Gastrocnemius medialis (tissue), 4 donors: ENCODE measurements around the gene MS4A4A. TPM values are rescaled to one million over a fixed set of nuclear protein-coding genes. Genes with fewer than 3 reads are reported as not detected.
A peak's percentile ranks its signal among the peaks of the same experiment; 100 is the strongest.

Experiments used
- ATAC-seq, 2 donors: fragments of 150-250 bp; one replicate each; pipeline ENCODE4 v1.9.1; 2016
- DNase-seq, 2 donors: peaks; one replicate each; pipeline ENCODE4 v3.0.0-alpha.2; 2019
- H3K27ac ChIP-seq, 4 donors: fragments of 200-600 bp; sonication (generic); 1 replicate in 1 of 4; 2 replicates in 3 of 4; pipeline ENCODE4 v1.5.1; 2016 to 2018; ENCODE audit warnings: mild to moderate bottlenecking in 2 of 4, moderate library complexity in 1 of 4
- H3K27me3 ChIP-seq, 3 donors: fragments of 200-600 bp; sonication (generic) in 2 of 3; 1 replicate in 1 of 3; 2 replicates in 2 of 3; pipeline versions ENCODE4 v1.5.1 to v1.6.0; 2016 to 2019; ENCODE audit warnings: mild to moderate bottlenecking in 1 of 3, moderate library complexity in 1 of 3
- H3K36me3 ChIP-seq, 2 donors: fragments of 200-600 bp; sonication (generic) in 1 of 2; one replicate each; pipeline ENCODE4 v1.5.1; 2017 to 2018
- H3K4me1 ChIP-seq, 2 donors: fragments of 200-600 bp; sonication (generic) in 1 of 2; one replicate each; pipeline ENCODE4 v1.5.1; 2016 to 2017; ENCODE audit warnings: mild to moderate bottlenecking in 2 of 2
- H3K4me3 ChIP-seq, 4 donors: fragments of 200-600 bp; sonication (generic) in 3 of 4; 1 replicate in 1 of 4; 2 replicates in 3 of 4; pipeline ENCODE4 v1.5.1; 2016 to 2019; ENCODE audit warnings: mild to moderate bottlenecking in 2 of 4
- H3K9me3 ChIP-seq, 3 donors: fragments of 200-600 bp; sonication (generic) in 2 of 3; 1 replicate in 1 of 3; 2 replicates in 2 of 3; pipeline ENCODE4 v1.5.1; 2016 to 2019
- CTCF ChIP-seq, 5 experiments: fragments of 450-650 bp in 3 of 5; fragments of 200-600 bp in 2 of 5; sonication (generic) in 2 of 5; IDR thresholded peaks in 4 of 5; conservative IDR thresholded peaks in 1 of 5; 1 replicate in 4 of 5; 2 replicates in 1 of 5; pipeline ENCODE4 v1.5.1; 2016 to 2019; ENCODE audit warnings: antibody characterized with exemption in 5 of 5, mild to moderate bottlenecking in 3 of 5, moderate library complexity in 3 of 5
- POLR2A ChIP-seq, 2 donors: fragments of 450-650 bp; IDR thresholded peaks; one replicate each; pipeline ENCODE4 v1.6.1; 2017; ENCODE audit warnings: antibody characterized with exemption in 2 of 2, mild to moderate bottlenecking in 2 of 2, moderate library complexity in 2 of 2
- in situ Hi-C, 4 donors: fragments of 200-750 bp; cut with MboI; loops; one replicate each; pipeline versions ENCODE4 v1.15.0 to v1.8.0; 2017; ENCODE audit warnings: low sequenced_read_pairs in 4 of 4
- intact Hi-C: fragments of 100-400 bp; cut with DNase I; formaldehyde crosslinking; loops from one replicate; pipeline ENCODE4 v1.15.1; 2023; ENCODE audit warnings: low total_unique reads
- total RNA-seq, 4 donors: library from RNA; depleted of rRNA; stranded (reverse); fragments of >200 nt; gene quantifications; one replicate each; pipeline versions ENCODE4 v1.1.0 to v1.2.3, GENCODE V29; 2016

The MS4A4A gene
- total RNA-seq, 4 donors from 2014 or later = 5.8 to 15.6 (median 8.4) TPM

DNA sequence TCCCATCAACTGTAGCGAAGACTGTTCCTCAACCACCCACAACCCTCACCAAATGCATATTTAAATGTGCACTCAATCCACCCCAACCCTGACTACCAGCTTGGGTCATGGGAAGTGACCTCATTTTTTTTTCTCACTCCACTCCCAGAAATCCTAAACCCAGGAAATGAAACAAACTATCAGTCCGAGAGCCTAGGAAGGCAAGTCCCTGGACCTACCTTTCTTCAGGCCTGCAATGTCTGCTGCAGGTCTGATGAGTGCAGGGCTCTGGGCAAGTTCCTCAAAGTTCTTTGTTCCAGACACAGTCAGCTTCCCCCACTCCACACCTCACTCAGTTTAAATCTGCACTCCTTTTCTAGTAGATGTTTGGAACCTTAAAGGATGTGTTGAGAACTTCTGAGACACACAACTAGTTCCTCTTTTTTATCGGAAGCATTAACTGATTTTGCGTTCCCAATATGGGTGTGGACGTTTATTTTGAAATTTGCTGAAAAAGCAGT is 37.7 kb upstream of the MS4A4A start, which contains the start of gene MS4A4E:
TSS of gene MS4A4E (minus strand) at position 398 of the 500 bp plus-strand sequence. CDS start 13,082 bp downstream, outside the sequence.
- no peaks in the 10 kb centered on the region for H3K36me3 ChIP-seq
- H3K9me3 ChIP-seq = no peaks in the 10 kb centered on the region
- in situ Hi-C loops = no loop called here
- ATAC-seq = no peak
- H3K4me1 ChIP-seq = no peaks in the 10 kb centered on the region
- no peaks in the 10 kb centered on the region for H3K27me3 ChIP-seq
- DNase-seq = no peak
- intact Hi-C loops = no loop called here
- no peak for TF ChIP-seq POLR2A (IDR thresholded peaks at IDR 0.05)
- TF ChIP-seq CTCF (IDR thresholded peaks at IDR 0.05 in 4 of 5, conservative IDR thresholded peaks at IDR 0.05 in 1 of 5) = no peak
- no peak within 1 kb of the TSS for H3K27ac ChIP-seq
- peak within 1 kb of the TSS in 1 of 4 donors; percentile 7 for H3K4me3 ChIP-seq

- in situ Hi-C loops = no loop called here
- peak in 1 of 5 experiments; percentile 13 for TF ChIP-seq CTCF (IDR thresholded peaks at IDR 0.05 in 4 of 5, conservative IDR thresholded peaks at IDR 0.05 in 1 of 5)
- no peak for TF ChIP-seq POLR2A (IDR thresholded peaks at IDR 0.05)
- intact Hi-C loops = no loop called here
- H3K9me3 ChIP-seq = no peaks in the 10 kb centered on the region
- ATAC-seq = no peak
- DNase-seq = no peak
- no peaks in the 10 kb centered on the region for H3K27me3 ChIP-seq
- H3K4me3 ChIP-seq = no peak overlapping the region
- H3K4me1 ChIP-seq = no peaks in the 10 kb centered on the region
- no peaks in the 10 kb centered on the region for H3K36me3 ChIP-seq
- H3K27ac ChIP-seq = no peak overlapping the region
Measured at GRCh38 chr11:60251485-60252212, 28.8 kb upstream of the MS4A4A start.

GRCh38 chr11:60252213-60253108 is 28.0 kb upstream of the MS4A4A start:
- Histone ChIP-seq H3K4me1 (no peaks in the 10 kb centered on the region), H3K27ac (no peak overlapping the region), H3K36me3 (no peaks in the 10 kb centered on the region), H3K9me3 (no peaks in the 10 kb centered on the region), H3K4me3 (no peak overlapping the region), H3K27me3 (no peaks in the 10 kb centered on the region)
- no peak for ATAC-seq
- intact Hi-C loops (no loop called here), in situ Hi-C loops (no loop called here)
- no peak for DNase-seq
- TF ChIP-seq CTCF (IDR thresholded peaks at IDR 0.05 in 4 of 5, conservative IDR thresholded peaks at IDR 0.05 in 1 of 5) (no peak), POLR2A (IDR thresholded peaks at IDR 0.05) (no peak)

GRCh38 chr11:60257956-60258722 is 22.3 kb upstream of the MS4A4A start:
- ATAC-seq = no peak
- TF ChIP-seq CTCF (IDR thresholded peaks at IDR 0.05 in 4 of 5, conservative IDR thresholded peaks at IDR 0.05 in 1 of 5) (no peak), POLR2A (IDR thresholded peaks at IDR 0.05) (no peak)
- Histone ChIP-seq H3K27ac (no peak overlapping the region), H3K4me3 (no peak overlapping the region), H3K27me3 (no peaks in the 10 kb centered on the region), H3K4me1 (no peaks in the 10 kb centered on the region), H3K36me3 (no peaks in the 10 kb centered on the region), H3K9me3 (no peaks in the 10 kb centered on the region)
- in situ Hi-C loops (no loop called here), intact Hi-C loops (no loop called here)
- DNase-seq = no peak
